HG02840 (cell line): Measurements from ENCODE around the gene CCDC38.
"Not testable (repeated sequence)": the region's sequence is repeated elsewhere in the genome, so short reads cannot be mapped to it uniquely, and the experiment has no call there.

Source experiments
- ATAC-seq: cut with Tn5 transposase; IDR thresholded peaks from one replicate; pipeline ENCODE4 v1.9.1; 2021; ENCODE audit warnings: mild to moderate bottlenecking, moderate library complexity, moderate number of reproducible peaks; ENCODE audit not compliant: unreplicated experiment, low FRiP score

Gene CCDC38

GRCh38 chr12:95842426-95842825 is 100.0 kb downstream of the CCDC38 start:
- not testable (repeated sequence) for ATAC-seq

GRCh38 chr12:95838125-95838524 is 104.3 kb downstream of the CCDC38 start:
- ATAC-seq, result no peak

- ATAC-seq, result no peak
These were observed 105.0 kb downstream of the CCDC38 start for GRCh38 chr12:95837240-95838038.

- no peak for ATAC-seq
These were observed 105.7 kb downstream of the CCDC38 start for GRCh38 chr12:95836630-95837239.

- ATAC-seq, result no peak
These were observed 106.2 kb downstream of the CCDC38 start for GRCh38 chr12:95836185-95836609.

GRCh38 chr12:95834572-95834971 is 107.8 kb downstream of the CCDC38 start:
- no peak for ATAC-seq

- ATAC-seq, result no peak
These were observed 111.9 kb downstream of the CCDC38 start for GRCh38 chr12:95830335-95831089.

- no peak for ATAC-seq
These were observed 113.0 kb downstream of the CCDC38 start for GRCh38 chr12:95829395-95829794.

GRCh38 chr12:95820096-95820703 is 122.2 kb downstream of the CCDC38 start:
- ATAC-seq, result no peak
